Dendritic cell treated with granulocyte-macrophage colony-stimulating factor and Interleukin-4, amounts not matched to agents 40 ng/mL and 50 ng/mL, for 4 days (primary cell): ENCODE measurements around the gene EFCAB7.
"Not testable (repeated sequence)": the region's sequence is repeated elsewhere in the genome, so short reads cannot be mapped to it uniquely, and the experiment has no call there.

Experiments used
- H3K27ac Mint-ChIP-seq: one replicate; pipeline ENCODE4 v1.8.0; 2022; ENCODE audit warnings: mild to moderate bottlenecking, mixed read lengths
- H3K27me3 Mint-ChIP-seq: one replicate; pipeline ENCODE4 v1.8.0; 2022; ENCODE audit warnings: mild to moderate bottlenecking, mixed read lengths
- H3K36me3 Mint-ChIP-seq: one replicate; pipeline ENCODE4 v1.8.0; 2022; ENCODE audit warnings: low read depth, mixed read lengths
- H3K4me1 Mint-ChIP-seq: one replicate; pipeline ENCODE4 v1.8.0; 2022; ENCODE audit warnings: low read depth, mixed read lengths
- H3K4me3 Mint-ChIP-seq: one replicate; pipeline ENCODE4 v1.8.0; 2022; ENCODE audit warnings: mild to moderate bottlenecking, moderate library complexity, mixed read lengths
- H3K9me3 Mint-ChIP-seq: one replicate; pipeline ENCODE4 v1.8.0; 2022; ENCODE audit warnings: mixed read lengths
- intact Hi-C: fragments of 100-400 bp; cut with micrococcal nuclease; formaldehyde crosslinking; loops from one replicate; pipeline ENCODE4 v1.15.0; 2022

The EFCAB7 gene

DNA sequence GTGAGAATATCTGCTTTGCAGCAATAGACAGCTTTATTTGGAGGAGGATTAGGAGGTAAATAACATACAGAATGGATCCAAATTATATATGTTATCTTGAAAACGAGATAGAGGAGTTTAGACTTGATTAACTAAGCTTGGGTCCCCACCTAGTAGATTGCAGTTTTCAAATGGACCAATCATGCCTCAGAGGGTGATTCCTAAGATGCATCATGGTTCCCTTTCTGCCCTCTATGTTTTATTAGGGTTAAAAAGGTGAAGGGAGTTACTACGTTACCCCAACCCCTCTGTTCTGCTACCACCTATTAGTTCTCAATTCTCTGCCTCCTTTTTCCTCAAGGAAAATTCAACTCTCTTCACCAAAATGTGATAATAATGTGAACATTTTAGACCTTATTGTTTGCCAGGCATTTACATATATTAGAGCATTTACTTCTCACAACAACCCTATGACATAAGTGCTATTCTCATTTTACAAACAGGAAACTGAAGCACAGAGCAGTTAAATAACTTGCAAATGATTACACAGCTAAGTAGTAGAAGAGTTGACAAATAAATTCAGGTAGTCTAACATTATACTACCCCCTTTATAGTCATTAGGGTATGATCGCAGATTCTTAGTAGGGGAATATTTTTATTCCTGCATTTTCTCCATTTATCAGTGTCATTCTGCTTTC, 46.5 kb downstream of the EFCAB7 start:
- Mint-ChIP-seq H3K4me1 (no peaks in the 10 kb centered on the region), H3K27me3 (no peaks in the 10 kb centered on the region), H3K4me3 (no peak overlapping the region), H3K9me3 (no peaks in the 10 kb centered on the region), H3K27ac (no peak overlapping the region), H3K36me3 (no peaks in the 10 kb centered on the region)
- intact Hi-C loops, result no loop called here

DNA sequence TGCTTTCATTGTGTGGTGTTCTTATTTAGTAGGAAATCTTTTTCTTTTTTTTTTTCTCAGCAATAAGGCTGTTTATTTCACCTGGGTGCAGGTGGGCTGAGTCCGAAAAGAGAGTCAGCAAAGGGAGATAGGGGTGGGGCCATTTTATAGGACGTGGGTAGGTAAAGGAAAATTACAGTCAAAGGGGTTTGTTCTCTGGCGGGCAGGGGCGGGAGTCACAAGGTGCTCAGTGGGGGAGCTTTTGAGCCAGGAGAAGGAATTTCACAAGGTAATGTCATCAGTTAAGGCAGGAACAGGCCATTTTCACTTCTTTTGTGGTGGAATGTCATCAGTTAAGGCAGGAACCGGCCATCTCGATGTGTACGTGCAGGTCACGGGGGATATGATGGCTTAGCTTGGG, 49.4 kb downstream of the EFCAB7 start:
- intact Hi-C loops, H3K4me3 Mint-ChIP-seq, H3K27me3 Mint-ChIP-seq, H3K27ac Mint-ChIP-seq, H3K36me3 Mint-ChIP-seq, H3K9me3 Mint-ChIP-seq, H3K4me1 Mint-ChIP-seq: not testable (repeated sequence)

DNA sequence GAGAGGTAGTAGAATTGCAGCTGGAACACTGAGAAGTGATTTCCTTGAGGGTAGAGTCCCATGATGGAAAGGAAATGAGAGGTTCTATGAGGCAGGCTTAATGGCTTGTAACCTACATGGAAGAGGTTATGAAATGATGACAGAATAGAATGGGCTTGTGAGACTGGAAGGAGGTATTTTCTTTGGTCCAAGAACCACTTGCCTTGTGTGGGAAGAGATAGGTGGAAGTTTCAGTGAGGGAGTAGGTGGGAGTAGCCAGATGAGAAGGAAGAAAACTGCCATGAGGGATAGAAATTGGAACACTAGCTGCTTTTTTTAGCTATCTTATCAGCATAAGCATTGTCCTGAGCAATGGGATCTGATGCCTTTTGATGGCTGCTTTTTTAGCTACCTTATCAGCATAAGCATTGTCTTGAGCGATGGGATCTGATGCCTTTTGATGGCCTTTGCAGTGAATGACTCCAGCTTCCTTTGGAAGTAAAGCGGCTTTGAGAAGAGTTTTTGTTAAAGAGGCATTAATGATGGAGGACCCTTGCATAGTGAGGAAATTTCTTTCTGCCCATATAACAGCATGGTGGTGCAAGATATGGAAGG, 51.0 kb downstream of the EFCAB7 start:
- H3K27me3 Mint-ChIP-seq, H3K9me3 Mint-ChIP-seq, H3K4me1 Mint-ChIP-seq, H3K36me3 Mint-ChIP-seq, H3K27ac Mint-ChIP-seq, H3K4me3 Mint-ChIP-seq, intact Hi-C loops: not testable (repeated sequence)

DNA sequence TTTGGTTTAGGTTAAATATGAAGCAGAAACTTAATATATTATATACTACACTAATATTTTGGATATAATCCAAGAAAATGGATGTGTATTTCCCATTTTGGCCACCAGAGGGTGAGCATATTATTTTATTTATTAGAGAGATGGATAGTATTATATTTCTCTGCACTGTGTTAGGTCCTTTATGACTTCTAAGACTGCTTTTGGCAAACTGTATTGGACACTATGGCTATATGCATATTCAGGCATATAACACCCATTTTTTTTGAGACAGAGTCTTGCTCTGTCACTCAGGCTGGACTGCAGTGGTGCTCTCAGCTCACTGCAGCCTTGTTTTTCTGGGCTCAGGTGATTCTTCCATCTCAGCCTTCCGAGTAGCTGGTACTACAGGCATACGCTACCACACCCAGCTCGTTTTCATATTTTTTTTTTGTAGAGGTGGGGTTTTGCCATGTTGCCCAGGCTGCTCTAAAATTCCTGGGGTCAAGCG, 52.1 kb downstream of the EFCAB7 start:
- no peaks in the 10 kb centered on the region for H3K27me3 Mint-ChIP-seq
- peaks cover 5% of the 10 kb centered on the region for H3K9me3 Mint-ChIP-seq
- intact Hi-C loops, result loop anchor here (5.0 kb wide), 1 partner anchor 672 kb away; no protein-coding TSS in a partner anchor
- H3K4me1 Mint-ChIP-seq, result peaks cover 5% of the 10 kb centered on the region
- no peaks in the 10 kb centered on the region for H3K36me3 Mint-ChIP-seq
- H3K27ac Mint-ChIP-seq, result no peak overlapping the region
- H3K4me3 Mint-ChIP-seq, result no peak overlapping the region

DNA sequence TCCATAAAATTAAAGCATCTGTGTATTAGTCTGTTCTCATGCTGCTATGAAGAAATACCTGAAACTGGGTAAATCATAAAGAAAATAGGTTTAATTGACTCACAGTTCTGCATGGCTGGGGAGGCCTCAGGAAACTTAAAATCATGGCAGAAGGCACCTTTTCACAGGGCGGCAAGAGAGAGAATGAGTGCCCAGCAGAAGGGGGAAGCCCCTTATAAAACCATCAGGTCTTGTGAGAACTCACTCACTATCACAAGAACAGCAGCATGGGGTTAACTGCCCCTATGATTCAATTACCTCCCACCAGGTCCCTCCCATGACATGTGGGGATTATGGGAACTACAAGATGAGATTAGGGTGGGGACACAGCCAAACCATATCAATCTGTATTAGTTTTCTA, 63.0 kb downstream of the EFCAB7 start:
- intact Hi-C loops, H3K27ac Mint-ChIP-seq, H3K27me3 Mint-ChIP-seq, H3K36me3 Mint-ChIP-seq, H3K4me3 Mint-ChIP-seq, H3K9me3 Mint-ChIP-seq, H3K4me1 Mint-ChIP-seq: not testable (repeated sequence)

DNA sequence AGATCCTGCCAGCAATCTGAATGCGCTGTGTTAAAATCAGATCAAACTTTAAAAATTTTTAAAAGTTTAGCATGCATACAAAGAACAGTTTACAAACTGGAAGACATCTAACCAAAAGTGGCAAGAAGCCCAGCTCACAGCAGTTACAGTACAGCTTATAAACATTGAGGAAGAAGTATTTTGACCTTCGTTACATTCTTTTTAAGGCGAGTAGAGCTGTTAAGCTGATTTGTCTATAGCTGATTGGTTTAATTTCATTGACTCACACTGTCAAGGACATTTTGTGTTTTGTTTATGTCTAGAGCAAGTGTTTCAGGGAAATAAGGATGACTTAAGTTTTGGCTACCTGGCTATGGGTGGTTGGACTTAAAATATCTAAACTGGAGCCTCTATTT, 66.8 kb downstream of the EFCAB7 start:
- Mint-ChIP-seq H3K27ac (no peak overlapping the region), H3K36me3 (peaks cover 14% of the 10 kb centered on the region), H3K4me3 (no peak overlapping the region), H3K27me3 (no peaks in the 10 kb centered on the region), H3K9me3 (no peaks in the 10 kb centered on the region), H3K4me1 (peaks cover 10% of the 10 kb centered on the region)
- intact Hi-C loops, result no loop called here

DNA sequence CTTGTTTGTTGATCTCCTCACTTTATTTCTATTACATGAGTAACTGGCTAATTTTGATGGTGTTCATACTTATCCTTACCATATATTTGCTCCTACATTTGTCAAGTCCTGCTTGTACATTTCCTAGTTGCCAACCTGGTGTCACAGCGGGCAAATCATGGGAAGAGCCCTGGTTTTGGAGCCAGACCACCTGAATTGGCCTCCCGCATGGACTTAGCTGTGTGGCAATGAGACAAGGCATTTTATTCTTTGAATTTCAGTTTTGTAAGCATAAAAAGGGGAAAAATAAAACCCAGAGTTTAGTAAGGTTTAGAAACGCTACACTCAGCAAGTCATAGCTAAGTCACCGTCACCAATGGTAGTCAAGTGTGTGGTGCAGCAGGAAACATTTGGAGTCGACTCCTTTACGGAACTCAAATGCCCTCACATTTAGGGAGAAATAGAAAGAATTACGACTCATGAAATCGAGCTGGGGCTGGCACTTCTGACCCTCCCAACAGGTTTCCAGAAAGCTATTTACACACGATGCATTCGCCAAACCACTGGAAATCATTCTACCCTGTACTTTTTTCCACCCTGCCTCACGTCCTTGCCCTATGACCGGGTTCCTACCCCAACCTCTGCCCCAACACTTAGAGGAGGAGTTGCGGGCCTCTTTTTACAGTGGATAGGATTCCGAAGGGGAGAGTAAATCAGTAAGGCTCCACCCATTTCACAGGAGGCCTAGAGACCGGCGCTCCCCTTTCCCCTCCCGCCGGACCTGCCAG, 69.4 kb downstream of the EFCAB7 start:
- H3K36me3 Mint-ChIP-seq, result peaks cover 14% of the 10 kb centered on the region
- intact Hi-C loops, result no loop called here
- no peaks in the 10 kb centered on the region for H3K9me3 Mint-ChIP-seq
- peaks cover 24% of the 10 kb centered on the region for H3K4me1 Mint-ChIP-seq
- no peaks in the 10 kb centered on the region for H3K27me3 Mint-ChIP-seq
- peak overlapping the region; percentile 88 for H3K27ac Mint-ChIP-seq
- peak overlapping the region; percentile 97 for H3K4me3 Mint-ChIP-seq

DNA sequence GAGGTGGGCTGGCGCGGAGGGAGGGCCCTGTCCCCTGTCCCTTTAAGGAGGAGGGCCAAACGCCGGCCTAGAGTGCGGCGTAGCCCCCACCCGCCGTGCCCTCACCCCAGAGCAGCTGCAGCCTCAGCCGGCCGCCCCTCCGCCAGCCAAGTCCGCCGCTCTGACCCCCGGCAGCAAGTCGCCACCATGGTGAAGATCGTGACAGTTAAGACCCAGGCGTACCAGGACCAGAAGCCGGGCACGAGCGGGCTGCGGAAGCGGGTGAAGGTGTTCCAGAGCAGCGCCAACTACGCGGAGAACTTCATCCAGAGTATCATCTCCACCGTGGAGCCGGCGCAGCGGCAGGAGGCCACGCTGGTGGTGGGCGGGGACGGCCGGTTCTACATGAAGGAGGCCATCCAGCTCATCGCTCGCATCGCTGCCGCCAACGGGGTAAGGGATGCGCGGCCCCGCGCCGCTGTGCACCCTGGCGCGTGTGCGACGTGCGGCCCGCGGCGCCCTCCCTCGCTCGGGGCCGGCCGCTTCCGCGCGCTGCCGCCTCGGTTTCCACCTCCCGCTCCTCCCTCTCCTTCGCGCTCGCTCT, 70.1 kb downstream of the EFCAB7 start, which contains the start of gene PGM1:
TSS of gene PGM1 (plus strand) at position 109 of the 583 bp plus-strand sequence. CDS start at position 187, 78 bp downstream.
- intact Hi-C loops, result no loop called here
- Mint-ChIP-seq H3K9me3 (no peaks in the 10 kb centered on the region), H3K27me3 (no peaks in the 10 kb centered on the region), H3K36me3 (peaks cover 14% of the 10 kb centered on the region), H3K4me3 (peak within 1 kb of the TSS; percentile 97), H3K4me1 (peaks cover 24% of the 10 kb centered on the region), H3K27ac (peak within 1 kb of the TSS; percentile 88)

DNA sequence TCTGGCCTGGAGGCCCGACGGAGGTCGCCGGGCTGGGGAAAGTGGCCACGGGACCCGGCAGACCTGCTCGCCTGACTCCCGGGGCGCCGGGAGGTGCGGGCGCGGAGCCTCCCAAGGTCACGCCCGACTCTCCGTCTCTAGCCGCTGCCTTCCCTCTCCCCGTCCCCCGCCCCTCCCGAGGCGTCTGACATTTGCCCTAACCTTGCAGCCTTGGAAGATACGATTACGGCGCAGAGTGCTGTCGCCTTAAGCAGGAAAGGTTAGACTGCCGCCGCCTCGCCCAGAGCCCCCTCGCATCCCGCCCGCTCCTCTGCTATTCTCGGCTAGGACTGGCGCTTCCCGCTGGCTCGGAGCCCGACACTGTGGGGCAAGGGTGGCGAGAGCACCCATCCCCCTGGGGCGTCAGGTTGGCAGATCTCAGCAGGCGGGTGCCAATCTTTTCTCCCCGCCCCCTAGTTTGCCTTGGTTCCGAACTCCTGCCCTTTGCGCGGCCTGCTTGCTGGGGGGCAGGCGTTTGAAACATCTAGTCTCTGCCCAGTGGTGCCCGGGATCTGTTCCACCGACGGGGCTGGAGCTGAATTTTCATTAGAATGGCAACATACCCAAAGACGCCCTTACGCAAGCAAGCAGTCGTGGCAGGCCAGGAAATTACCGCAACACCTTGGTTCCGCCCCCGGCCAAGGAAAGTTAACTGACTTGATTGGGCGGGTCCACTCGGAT, 70.7 kb downstream of the EFCAB7 start:
- no peaks in the 10 kb centered on the region for H3K9me3 Mint-ChIP-seq
- no peaks in the 10 kb centered on the region for H3K27me3 Mint-ChIP-seq
- H3K4me1 Mint-ChIP-seq, result peaks cover 24% of the 10 kb centered on the region
- peak overlapping the region; percentile 88 for H3K27ac Mint-ChIP-seq
- H3K4me3 Mint-ChIP-seq, result peak overlapping the region; percentile 97
- peaks cover 14% of the 10 kb centered on the region for H3K36me3 Mint-ChIP-seq
- intact Hi-C loops, result no loop called here

DNA sequence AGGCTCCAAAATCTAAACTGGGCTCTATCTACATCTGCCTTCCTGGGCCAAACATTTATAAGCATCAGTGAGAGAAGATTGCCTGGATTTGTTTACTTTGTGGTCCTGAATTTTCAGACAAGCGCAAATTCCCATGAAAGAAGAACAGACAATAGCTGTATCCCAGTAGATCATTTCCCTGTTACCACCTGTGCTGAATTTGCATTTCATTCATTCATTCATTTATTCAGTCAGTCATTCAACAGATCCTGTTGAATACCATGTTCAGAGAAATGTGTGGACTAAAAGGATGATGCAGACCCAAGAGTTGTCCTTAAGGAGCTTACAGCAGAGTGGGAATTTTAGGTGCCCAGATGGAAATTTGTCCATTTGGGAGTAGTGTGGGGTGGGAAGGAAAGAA, 72.1 kb downstream of the EFCAB7 start:
- Mint-ChIP-seq H3K9me3 (no peaks in the 10 kb centered on the region), H3K4me3 (no peak overlapping the region), H3K27ac (no peak overlapping the region), H3K4me1 (peaks cover 24% of the 10 kb centered on the region), H3K36me3 (peaks cover 14% of the 10 kb centered on the region), H3K27me3 (no peaks in the 10 kb centered on the region)
- intact Hi-C loops, result no loop called here

DNA sequence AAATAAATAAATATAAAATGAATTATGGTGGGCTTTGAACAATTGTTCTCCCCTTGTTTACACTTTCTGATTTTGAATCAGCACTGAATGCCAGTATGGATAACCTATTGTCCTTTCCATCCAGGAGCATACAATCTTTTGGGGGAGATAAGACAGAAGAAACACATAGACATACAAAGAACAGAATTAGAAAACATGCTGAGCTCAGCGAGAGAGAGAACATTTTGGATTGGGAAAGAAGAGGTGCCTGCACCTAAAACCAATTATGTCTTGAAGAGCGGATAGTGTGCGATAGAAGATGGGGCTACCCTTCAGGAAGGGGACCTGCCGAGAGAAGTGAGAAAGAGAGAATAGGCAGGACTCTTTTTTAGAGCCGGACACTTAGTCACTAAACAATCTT, 76.5 kb downstream of the EFCAB7 start:
- Mint-ChIP-seq H3K4me1 (peaks cover 22% of the 10 kb centered on the region), H3K27me3 (no peaks in the 10 kb centered on the region), H3K27ac (no peak overlapping the region), H3K4me3 (no peak overlapping the region), H3K36me3 (no peaks in the 10 kb centered on the region), H3K9me3 (no peaks in the 10 kb centered on the region)
- intact Hi-C loops, result no loop called here

DNA sequence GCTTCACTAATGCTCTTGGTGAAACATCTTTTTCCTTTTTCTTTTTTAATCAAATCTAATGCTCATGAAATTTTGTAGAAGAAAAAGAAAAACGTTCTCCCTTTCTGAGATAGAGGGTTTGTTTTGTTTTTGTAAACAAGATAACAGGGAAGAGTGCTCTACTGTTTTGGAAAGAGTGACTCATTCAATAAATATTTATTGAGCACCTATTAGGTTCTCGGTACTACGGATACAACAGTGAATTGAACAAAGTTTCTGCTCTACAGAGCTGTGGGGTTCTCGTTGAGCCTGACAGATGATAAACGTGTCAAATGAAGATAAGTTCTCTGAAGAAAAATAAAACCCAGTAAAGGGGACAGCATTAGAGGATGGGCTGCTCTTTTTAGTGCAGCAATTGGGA, 76.9 kb downstream of the EFCAB7 start:
- Mint-ChIP-seq H3K27ac (no peak overlapping the region), H3K36me3 (no peaks in the 10 kb centered on the region), H3K9me3 (no peaks in the 10 kb centered on the region), H3K4me1 (peaks cover 22% of the 10 kb centered on the region), H3K4me3 (no peak overlapping the region), H3K27me3 (no peaks in the 10 kb centered on the region)
- intact Hi-C loops, result no loop called here

DNA sequence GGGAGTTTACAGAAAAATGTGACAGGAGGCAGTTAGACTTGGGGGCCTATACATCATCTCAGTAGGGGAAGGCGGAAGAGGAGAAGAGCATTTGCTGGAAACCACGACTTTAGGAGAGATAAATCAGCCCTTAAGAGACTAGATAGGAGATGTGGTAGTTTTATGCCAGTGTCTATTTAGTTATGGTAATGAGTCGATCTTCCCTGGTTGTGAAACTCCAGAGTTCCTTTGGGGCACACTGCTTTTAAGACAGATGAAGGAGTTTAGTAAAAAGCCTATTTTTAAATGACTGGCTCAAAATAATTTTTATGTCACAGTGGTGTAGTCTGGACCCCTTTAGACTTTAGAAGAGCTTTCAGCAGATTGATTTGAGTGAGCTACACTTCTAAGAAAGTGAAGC, 77.7 kb downstream of the EFCAB7 start:
- Mint-ChIP-seq H3K36me3 (no peaks in the 10 kb centered on the region), H3K4me3 (no peak overlapping the region), H3K4me1 (peaks cover 17% of the 10 kb centered on the region), H3K27ac (no peak overlapping the region), H3K9me3 (no peaks in the 10 kb centered on the region), H3K27me3 (no peaks in the 10 kb centered on the region)
- intact Hi-C loops, result no loop called here
